ENCODE measurements around the gene HPN. TPM values are rescaled to one million over a fixed set of nuclear protein-coding genes. Genes with fewer than 3 reads are reported as not detected.
"Not testable (repeated sequence)": the region's sequence is repeated elsewhere in the genome, so short reads cannot be mapped to it uniquely, and the experiment has no call there.

The HPN gene
- total and polyA plus RNA-seq, 7 experiments from 2014 or later, result not detected

DNA sequence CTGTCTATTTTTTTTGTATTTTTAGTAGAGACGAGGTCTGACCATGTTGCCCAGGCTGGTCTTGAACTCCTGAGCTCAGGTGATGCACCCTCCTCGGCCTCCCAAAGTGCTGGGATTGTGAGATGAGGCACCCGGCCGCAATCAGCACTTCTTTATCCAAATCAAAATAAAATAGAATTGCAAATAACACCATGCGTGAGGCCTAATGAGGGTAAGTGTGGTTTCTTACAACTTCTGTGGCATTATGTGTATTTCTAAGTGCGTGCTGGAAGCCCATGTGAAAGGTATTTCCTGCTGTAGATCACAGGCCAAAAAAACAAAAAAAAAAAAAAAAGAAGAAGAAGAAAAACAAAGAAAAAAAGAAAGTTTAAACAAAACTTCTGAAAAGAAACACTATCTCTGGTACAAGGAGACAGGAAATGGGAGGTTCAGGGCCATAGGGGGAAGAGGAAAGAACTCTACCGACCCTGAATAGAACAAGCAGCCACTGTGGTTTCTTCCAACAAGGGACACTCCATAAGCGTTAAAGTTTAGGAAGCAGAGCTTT lies 44.4 kb upstream of the HPN start:
- ATAC-seq (peak; percentile 48), DNase-seq (peak in 7 of 9 donors; percentile 62 to 82 (median 76))
- ChIA-PET POLR2A (interaction anchor here (0.7 to 10.7 kb wide), 6 partner anchors 12 to 173 kb away, joined by 5 to 237 read pairs (median 16); no protein-coding TSS in a partner anchor), CTCF (interaction anchor here (0.8 to 2.1 kb wide), 4 partner anchors 8 to 16 kb away, joined by 3 to 5 read pairs (median 4); no protein-coding TSS in a partner anchor)
- Histone ChIP-seq H3K27ac (ENCODE audit: low read depth, low read length) (peak overlapping the region; percentile 97), H3K36me3 (ENCODE audit: control insufficient read depth in 2 of 3, insufficient read depth in 3 of 3, low read length in 3 of 3) (peaks cover 0 to 5% (median 0%) of the 10 kb centered on the region in 3 experiments), H3K27me3 (ENCODE audit: control insufficient read depth in 2 of 2, insufficient read depth in 2 of 2, low read length in 2 of 2) (no peaks in the 10 kb centered on the region), H3K4me3 (ENCODE audit: low read length) (peak overlapping the region; percentile 36), H3K9me3 (ENCODE audit: control insufficient read depth in 2 of 3, low read length in 3 of 3) (no peaks in the 10 kb centered on the region), H3K4me1 (ENCODE audit: control insufficient read depth in 2 of 2, insufficient read depth in 2 of 2, low read length in 2 of 2) (peaks cover 50 to 51% of the 10 kb centered on the region in 2 donors)
- Mint-ChIP-seq H3K27me3 (no peaks in the 10 kb centered on the region), H3K27ac (peak overlapping the region; percentile 92 to 100 (median 98)), H3K36me3 (peaks cover 4 to 11% (median 6%) of the 10 kb centered on the region in 5 donors), H3K4me1 (peaks cover 37 to 62% (median 55%) of the 10 kb centered on the region in 7 donors), H3K4me3 (peak overlapping the region; percentile 73 to 98 (median 84)), H3K9me3 (peaks cover 0 to 4% (median 0%) of the 10 kb centered on the region in 11 donors)
- intact Hi-C loops (cut with micrococcal nuclease), result loop anchor here in 1 of 2 donors (1.0 to 5.0 kb wide), 4 partner anchors 12 to 215 kb away; no protein-coding TSS in a partner anchor

DNA sequence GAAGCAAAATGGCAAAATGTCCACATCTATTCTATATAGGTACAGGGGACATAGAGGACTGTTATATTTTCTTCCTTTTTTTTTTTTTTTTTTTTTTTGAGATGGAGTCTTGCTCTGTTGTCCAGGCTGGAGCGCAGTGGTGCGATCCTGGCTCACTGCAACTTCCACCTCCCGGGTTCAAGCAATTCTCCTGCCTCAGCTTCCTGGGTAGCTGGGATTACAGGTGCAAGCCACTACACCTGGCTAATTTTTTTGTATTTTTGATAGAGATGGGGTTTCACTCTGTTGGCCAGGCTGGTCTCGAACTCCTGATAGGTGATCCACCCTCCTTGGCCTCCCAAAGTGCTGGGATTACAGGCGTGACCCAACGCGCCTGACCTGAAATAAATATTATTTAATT lies 43.3 kb upstream of the HPN start:
- POLR2A ChIA-PET, result interaction anchor here (0.7 to 10.7 kb wide), 4 partner anchors 13 to 31 kb away, joined by 3 to 237 read pairs (median 22); no protein-coding TSS in a partner anchor
- peaks cover 6 to 18% (median 11%) of the 10 kb centered on the region in 5 donors for H3K36me3 Mint-ChIP-seq
- not testable (repeated sequence) for H3K9me3 Mint-ChIP-seq; H3K9me3 ChIP-seq (ENCODE audit: control insufficient read depth in 2 of 3, low read length in 3 of 3); ATAC-seq; H3K27me3 Mint-ChIP-seq; DNase-seq; H3K27me3 ChIP-seq (ENCODE audit: control insufficient read depth in 2 of 2, insufficient read depth in 2 of 2, low read length in 2 of 2); H3K4me3 ChIP-seq (ENCODE audit: low read length)
- intact Hi-C loops (cut with micrococcal nuclease), result loop anchor here in 1 of 2 donors (5.0 kb wide), 1 partner anchor 214 kb away; no protein-coding TSS in a partner anchor
- peak overlapping the region; percentile 92 to 100 (median 98) for H3K27ac Mint-ChIP-seq
- H3K36me3 ChIP-seq (ENCODE audit: control insufficient read depth in 2 of 3, insufficient read depth in 3 of 3, low read length in 3 of 3), result peaks cover 0 to 11% (median 0%) of the 10 kb centered on the region in 3 experiments
- peaks cover 58 to 59% of the 10 kb centered on the region in 2 donors for H3K4me1 ChIP-seq (ENCODE audit: control insufficient read depth in 2 of 2, insufficient read depth in 2 of 2, low read length in 2 of 2)
- H3K4me1 Mint-ChIP-seq, result peaks cover 48 to 69% (median 61%) of the 10 kb centered on the region in 7 donors
- H3K4me3 Mint-ChIP-seq, result peak overlapping the region; percentile 73 to 98 (median 88)
- CTCF ChIA-PET, result interaction anchor here (1.4 kb wide), 1 partner anchor 9 kb away, joined by 4 read pairs; no protein-coding TSS in a partner anchor
- peak overlapping the region; percentile 97 for H3K27ac ChIP-seq (ENCODE audit: low read depth, low read length)

DNA sequence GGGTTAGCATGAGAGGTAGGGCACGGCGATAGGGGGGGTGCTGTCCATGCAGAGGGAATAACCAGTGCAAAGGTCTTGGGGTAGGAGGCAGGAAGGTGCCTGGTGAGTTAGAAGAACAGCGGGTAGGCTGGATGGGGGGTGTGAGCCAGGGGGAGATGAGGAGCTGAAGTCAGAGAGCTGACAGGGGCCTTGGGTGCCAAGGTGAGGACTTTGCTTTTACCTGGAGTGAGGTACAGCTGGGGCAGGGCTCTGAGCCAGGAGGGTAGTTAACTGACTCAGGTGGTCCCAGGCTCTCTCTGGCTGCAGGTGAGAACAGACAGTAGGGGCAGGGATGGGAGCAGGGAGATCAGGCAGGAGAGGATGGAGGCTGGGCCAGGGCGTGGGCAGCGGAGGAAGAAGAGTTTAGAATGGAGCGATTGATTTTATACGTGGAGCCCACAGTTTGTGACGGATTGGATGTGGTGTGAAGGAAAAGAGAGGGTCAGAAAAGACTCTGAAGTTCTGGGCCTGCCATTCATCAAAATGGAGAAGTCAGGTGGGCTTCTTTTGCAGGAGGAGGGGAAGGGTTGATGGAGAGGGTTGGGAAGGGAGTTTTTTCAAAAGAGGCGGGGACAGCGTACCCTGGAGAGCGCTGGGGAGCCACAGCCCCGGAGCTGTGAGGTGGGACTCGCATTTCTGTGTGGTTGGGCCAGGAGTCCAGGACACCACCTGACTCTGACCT lies 42.6 kb upstream of the HPN start:
- peak overlapping the region; percentile 97 for H3K27ac ChIP-seq (ENCODE audit: low read depth, low read length)
- H3K4me1 Mint-ChIP-seq, result peaks cover 55 to 75% (median 68%) of the 10 kb centered on the region in 7 donors
- CTCF ChIA-PET, result interaction anchor here (1.0 to 3.6 kb wide), 3 partner anchors 10 to 26 kb away, joined by 3 to 39 read pairs (median 4); no protein-coding TSS in a partner anchor
- POLR2A ChIA-PET, result interaction anchor here (0.6 to 10.7 kb wide), 8 partner anchors 14 to 1840 kb away, joined by 3 to 237 read pairs (median 6); partner anchors contain the start of gene ZNF792
- peaks cover 0 to 11% (median 0%) of the 10 kb centered on the region in 3 experiments for H3K36me3 ChIP-seq (ENCODE audit: control insufficient read depth in 2 of 3, insufficient read depth in 3 of 3, low read length in 3 of 3)
- peaks cover 6 to 21% (median 11%) of the 10 kb centered on the region in 5 donors for H3K36me3 Mint-ChIP-seq
- no peak for DNase-seq
- intact Hi-C loops (cut with micrococcal nuclease), result loop anchor here (1.0 to 5.0 kb wide), 2 partner anchors 14 to 213 kb away; no protein-coding TSS in a partner anchor
- H3K4me1 ChIP-seq (ENCODE audit: control insufficient read depth in 2 of 2, insufficient read depth in 2 of 2, low read length in 2 of 2), result peaks cover 60 to 64% of the 10 kb centered on the region in 2 donors
- H3K27me3 Mint-ChIP-seq, result no peaks in the 10 kb centered on the region
- ATAC-seq, result no peak
- no peaks in the 10 kb centered on the region for H3K27me3 ChIP-seq (ENCODE audit: control insufficient read depth in 2 of 2, insufficient read depth in 2 of 2, low read length in 2 of 2)
- peak overlapping the region; percentile 63 for H3K4me3 ChIP-seq (ENCODE audit: low read length)
- H3K9me3 Mint-ChIP-seq, result peaks cover 0 to 4% (median 0%) of the 10 kb centered on the region in 11 donors
- H3K9me3 ChIP-seq (ENCODE audit: control insufficient read depth in 2 of 3, low read length in 3 of 3), result no peaks in the 10 kb centered on the region
- peak overlapping the region; percentile 80 to 98 (median 90) for H3K4me3 Mint-ChIP-seq
- peak overlapping the region; percentile 91 to 99 (median 98) for H3K27ac Mint-ChIP-seq

DNA sequence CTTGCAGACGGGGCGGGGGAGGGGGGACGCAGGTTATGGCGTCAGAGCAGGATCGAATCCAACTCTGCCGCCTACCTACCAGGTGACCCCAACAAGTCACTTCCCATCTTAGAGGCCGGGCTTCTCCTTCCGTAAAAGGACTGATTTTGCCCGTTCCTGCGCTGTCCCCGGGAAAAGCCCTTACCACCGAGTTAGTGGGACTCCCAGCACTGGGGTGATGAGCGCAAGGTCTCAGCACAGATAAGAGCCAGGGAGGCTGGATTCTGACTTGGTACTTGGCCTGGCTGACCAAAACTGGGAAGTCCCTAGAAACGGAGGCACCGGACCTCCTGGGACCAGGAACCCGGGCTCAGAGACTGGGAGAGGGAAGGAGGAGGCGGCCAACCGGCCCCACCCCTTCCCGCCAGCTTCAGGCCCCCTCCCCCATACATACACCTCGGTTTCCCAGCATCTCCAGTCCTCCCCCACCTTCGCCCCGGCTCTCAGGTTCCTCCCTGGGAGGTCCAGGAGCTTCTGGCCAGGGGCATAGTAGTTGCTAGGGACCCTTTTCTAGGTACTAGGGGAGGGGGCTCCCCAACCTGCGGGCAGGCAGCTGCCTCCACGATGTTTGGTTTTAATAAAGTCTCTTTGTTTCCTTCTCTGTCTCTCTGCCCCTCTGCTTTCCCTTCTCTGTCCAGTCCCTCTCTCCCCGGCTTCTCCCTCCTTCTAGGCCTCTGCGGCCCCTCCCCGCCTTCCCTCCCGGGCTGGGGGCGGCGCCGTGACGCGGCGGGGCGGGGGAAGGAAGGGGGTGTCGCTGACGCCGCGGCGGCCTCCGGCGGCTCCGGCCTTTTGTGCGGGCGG lies 41.8 kb upstream of the HPN start, which contains the start of gene GRAMD1A:
Gene GRAMD1A (plus strand): TSS at position 826 of the 840 bp plus-strand sequence. CDS start 156 bp downstream, outside the sequence.
- H3K4me3 Mint-ChIP-seq, result peak within 1 kb of the TSS; percentile 94 to 100 (median 98)
- Histone ChIP-seq H3K4me3 (ENCODE audit: low read length) (peak within 1 kb of the TSS; percentile 72), H3K9me3 (ENCODE audit: control insufficient read depth in 2 of 3, low read length in 3 of 3) (no peaks in the 10 kb centered on the region), H3K27ac (ENCODE audit: low read depth, low read length) (peak within 1 kb of the TSS; percentile 97), H3K4me1 (ENCODE audit: control insufficient read depth in 2 of 2, insufficient read depth in 2 of 2, low read length in 2 of 2) (peaks cover 66 to 72% of the 10 kb centered on the region in 2 donors), H3K27me3 (ENCODE audit: control insufficient read depth in 2 of 2, insufficient read depth in 2 of 2, low read length in 2 of 2) (no peaks in the 10 kb centered on the region), H3K36me3 (ENCODE audit: control insufficient read depth in 2 of 3, insufficient read depth in 3 of 3, low read length in 3 of 3) (peaks cover 0 to 18% (median 0%) of the 10 kb centered on the region in 3 experiments)
- H3K9me3 Mint-ChIP-seq, result peaks cover 0 to 4% (median 0%) of the 10 kb centered on the region in 11 donors
- ATAC-seq, result peak; percentile 74
- H3K4me1 Mint-ChIP-seq, result peaks cover 58 to 81% (median 73%) of the 10 kb centered on the region in 7 donors
- intact Hi-C loops (cut with micrococcal nuclease), result loop anchor here (1.0 to 10.0 kb wide), 4 partner anchors 14 to 265 kb away; partner anchors contain the start of genes HPN (in 1 of the 2) and ZNF181 (in 1 of the 2)
- POLR2A ChIA-PET, result interaction anchor here (0.6 to 10.7 kb wide), 12 partner anchors 10 to 730 kb away, joined by 3 to 237 read pairs (median 6); partner anchors contain the start of gene ZNF792
- CTCF ChIA-PET, result interaction anchor here (1.0 to 3.6 kb wide), 2 partner anchors 12 to 27 kb away, joined by 3 to 39 read pairs; no protein-coding TSS in a partner anchor
- peak within 1 kb of the TSS; percentile 95 to 100 (median 98) for H3K27ac Mint-ChIP-seq
- H3K36me3 Mint-ChIP-seq, result peaks cover 6 to 24% (median 11%) of the 10 kb centered on the region in 5 donors
- H3K27me3 Mint-ChIP-seq, result no peaks in the 10 kb centered on the region
- peak; percentile 48 to 86 (median 63) for DNase-seq

GRCh38 chr19:35000338-35000646 lies 41.2 kb upstream of the HPN start:
- Mint-ChIP-seq H3K27me3 (no peaks in the 10 kb centered on the region), H3K4me1 (peaks cover 59 to 83% (median 74%) of the 10 kb centered on the region in 7 donors), H3K27ac (peak overlapping the region in 4 of 9 donors; percentile 92 to 98 (median 96)), H3K9me3 (peaks cover 0 to 4% (median 0%) of the 10 kb centered on the region in 11 donors), H3K4me3 (peak overlapping the region in 6 of 10 donors; percentile 83 to 100 (median 93)), H3K36me3 (peaks cover 6 to 24% (median 12%) of the 10 kb centered on the region in 5 donors)
- DNase-seq (no peak), ATAC-seq (no peak)
- Histone ChIP-seq H3K27me3 (ENCODE audit: control insufficient read depth in 2 of 2, insufficient read depth in 2 of 2, low read length in 2 of 2) (no peaks in the 10 kb centered on the region), H3K9me3 (ENCODE audit: control insufficient read depth in 2 of 3, low read length in 3 of 3) (no peaks in the 10 kb centered on the region), H3K4me3 (ENCODE audit: low read length) (peak overlapping the region; percentile 72), H3K27ac (ENCODE audit: low read depth, low read length) (peak overlapping the region; percentile 97), H3K4me1 (ENCODE audit: control insufficient read depth in 2 of 2, insufficient read depth in 2 of 2, low read length in 2 of 2) (peaks cover 66 to 68% of the 10 kb centered on the region in 2 donors), H3K36me3 (ENCODE audit: control insufficient read depth in 2 of 3, insufficient read depth in 3 of 3, low read length in 3 of 3) (peaks cover 0 to 23% (median 0%) of the 10 kb centered on the region in 3 experiments)
- ChIA-PET POLR2A (interaction anchor here (1.0 to 10.7 kb wide), 11 partner anchors 10 to 211 kb away, joined by 3 to 237 read pairs (median 6); partner anchors contain the start of genes ZNF30 and ZNF792), CTCF (interaction anchor here (1.0 to 3.6 kb wide), 4 partner anchors 12 to 38 kb away, joined by 3 to 39 read pairs (median 16); no protein-coding TSS in a partner anchor)
- intact Hi-C loops (cut with micrococcal nuclease), result loop anchor here (5.0 to 10.0 kb wide), 2 partner anchors 42 to 265 kb away; partner anchors contain the start of genes HPN (in 1 of the 2) and ZNF181 (in 1 of the 2)
